Measurements from ENCODE around the gene EGFLAM.
"Not testable (repeated sequence)": the region's sequence is repeated elsewhere in the genome, so short reads cannot be mapped to it uniquely, and the experiment has no call there.

Gene EGFLAM

GRCh38 chr5:38331831-38332230 lies 73.5 kb downstream of the EGFLAM start:
- no peak for DNase-seq

GRCh38 chr5:38333181-38333580 lies 74.8 kb downstream of the EGFLAM start:
- not testable (repeated sequence) for DNase-seq

GRCh38 chr5:38338455-38338854 lies 80.1 kb downstream of the EGFLAM start:
- DNase-seq: no peak

GRCh38 chr5:38339446-38339845 lies 81.1 kb downstream of the EGFLAM start:
- no peak for DNase-seq

- no peak for DNase-seq
These were observed 82.7 kb downstream of the EGFLAM start for GRCh38 chr5:38341056-38341455.

- DNase-seq: no peak
These were observed 83.3 kb downstream of the EGFLAM start for GRCh38 chr5:38341641-38342040.

- DNase-seq: no peak
These were observed 83.9 kb downstream of the EGFLAM start for GRCh38 chr5:38342261-38342660.

GRCh38 chr5:38344891-38345290 lies 86.5 kb downstream of the EGFLAM start:
- no peak for DNase-seq

- DNase-seq: no peak
These were observed 88.2 kb downstream of the EGFLAM start for GRCh38 chr5:38346593-38346992.

GRCh38 chr5:38347040-38347763 lies 88.8 kb downstream of the EGFLAM start:
- DNase-seq: no peak

- DNase-seq: no peak
These were observed 89.5 kb downstream of the EGFLAM start for GRCh38 chr5:38347896-38348295.

GRCh38 chr5:38360323-38361061 lies 102.1 kb downstream of the EGFLAM start:
- no peak for DNase-seq

- no peak for DNase-seq
These were observed 104.4 kb downstream of the EGFLAM start for GRCh38 chr5:38362713-38363112.

- no peak for DNase-seq
These were observed 106.5 kb downstream of the EGFLAM start for GRCh38 chr5:38364825-38365224.

- no peak for DNase-seq
These were observed 109.1 kb downstream of the EGFLAM start for GRCh38 chr5:38367410-38367809.

- DNase-seq: no peak
These were observed 109.6 kb downstream of the EGFLAM start for GRCh38 chr5:38367966-38368365.

- DNase-seq: no peak
These were observed 111.3 kb downstream of the EGFLAM start for GRCh38 chr5:38369692-38370091.

- DNase-seq: no peak
These were observed 112.2 kb downstream of the EGFLAM start for GRCh38 chr5:38370358-38371100.

- no peak for DNase-seq
These were observed 113.2 kb downstream of the EGFLAM start for GRCh38 chr5:38371596-38371995.

- DNase-seq: no peak
These were observed 115.4 kb downstream of the EGFLAM start for GRCh38 chr5:38373743-38374142.

GRCh38 chr5:38375423-38375822 lies 117.1 kb downstream of the EGFLAM start:
- no peak for DNase-seq

- no peak for DNase-seq
These were observed 118.0 kb downstream of the EGFLAM start for GRCh38 chr5:38376404-38376803.

- DNase-seq: no peak
These were observed 120.2 kb downstream of the EGFLAM start for GRCh38 chr5:38378579-38378978.
